NCI-H1694 treated with DMSO at 0.1 percent for 48 hours (cell line): ENCODE measurements around the gene STX10.

Experiments used
- DNase-seq: peaks from one replicate; lab custom pipeline; 2025; lab: John Stamatoyannopoulos, UW

The STX10 gene

DNA sequence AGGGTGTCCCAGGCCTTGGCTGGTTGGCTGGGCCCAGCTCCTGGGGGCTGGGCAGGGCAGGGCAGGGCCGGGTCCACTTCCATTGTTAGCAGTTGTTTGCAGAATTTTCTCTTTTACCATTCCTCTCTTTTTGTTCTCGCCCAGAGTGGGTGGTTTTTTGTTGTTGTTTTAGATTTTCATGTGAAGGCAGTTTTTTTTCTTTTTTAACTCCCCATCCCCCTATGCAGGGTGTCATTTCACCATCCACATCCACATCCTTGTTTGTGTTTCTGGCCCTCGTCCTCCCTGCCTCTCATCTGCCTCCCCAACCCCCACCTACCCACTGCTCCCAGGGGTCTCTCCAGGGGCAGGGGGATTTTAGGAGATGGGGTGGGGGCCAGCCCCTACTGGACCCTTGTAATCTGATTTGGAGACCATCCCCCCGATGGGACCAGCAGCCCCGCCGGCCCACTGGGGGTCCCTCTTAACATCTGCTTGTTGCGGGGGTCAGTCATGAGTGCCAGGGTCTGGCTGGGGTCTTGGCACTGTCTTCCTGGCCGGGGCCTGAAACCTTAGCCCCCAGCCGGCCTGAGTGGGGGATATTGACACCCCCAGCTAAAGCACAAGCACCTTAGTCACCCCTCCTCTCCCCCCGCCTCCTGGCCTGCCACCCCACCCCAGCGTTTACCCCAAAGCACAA is 10.4 kb downstream of the STX10 start:
- no peak for DNase-seq

DNA sequence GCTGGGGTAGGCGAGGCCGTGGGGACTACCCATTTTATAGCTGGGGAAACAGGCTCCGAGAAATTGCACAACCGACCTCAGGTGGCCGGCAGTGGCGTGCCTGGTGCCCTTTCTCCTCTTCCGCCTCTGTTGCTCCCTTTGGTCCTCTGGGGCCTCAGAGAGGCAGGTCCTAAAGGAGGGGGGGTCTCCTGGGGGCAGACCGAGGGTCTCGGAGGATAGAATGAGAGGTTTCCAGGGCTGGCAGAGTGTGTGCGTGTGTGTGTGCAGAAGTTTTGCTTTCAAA is 11.3 kb downstream of the STX10 start:
- no peak for DNase-seq

GRCh38 chr19:13138171-13138915 is 11.8 kb downstream of the STX10 start:
- DNase-seq: no peak

DNA sequence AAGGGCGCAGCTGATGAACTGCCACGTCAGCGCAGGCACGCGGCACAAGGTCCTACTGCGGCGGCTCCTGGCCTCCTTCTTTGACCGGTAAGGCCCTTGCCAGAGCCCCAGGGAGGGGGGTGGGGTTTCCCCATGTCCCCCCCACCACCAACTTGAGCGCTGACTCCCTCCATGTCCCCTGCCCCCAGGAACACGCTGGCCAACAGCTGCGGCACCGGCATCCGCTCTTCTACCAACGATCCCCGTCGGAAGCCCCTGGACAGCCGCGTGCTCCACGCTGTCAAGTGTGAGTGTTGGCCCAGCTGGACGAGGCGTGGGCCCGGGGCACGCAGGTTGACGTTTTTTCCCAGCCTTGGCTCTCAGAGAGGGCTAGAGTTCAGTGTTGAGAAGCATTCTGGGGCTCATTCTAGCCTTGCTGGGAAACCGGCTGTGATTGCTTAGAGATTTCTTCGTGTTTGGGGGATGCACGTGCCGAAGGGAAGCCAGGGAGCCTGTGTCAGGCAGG is 12.8 kb downstream of the STX10 start:
- no peak for DNase-seq

- no peak for DNase-seq
These were observed 14.8 kb downstream of the STX10 start for GRCh38 chr19:13135068-13136062.

DNA sequence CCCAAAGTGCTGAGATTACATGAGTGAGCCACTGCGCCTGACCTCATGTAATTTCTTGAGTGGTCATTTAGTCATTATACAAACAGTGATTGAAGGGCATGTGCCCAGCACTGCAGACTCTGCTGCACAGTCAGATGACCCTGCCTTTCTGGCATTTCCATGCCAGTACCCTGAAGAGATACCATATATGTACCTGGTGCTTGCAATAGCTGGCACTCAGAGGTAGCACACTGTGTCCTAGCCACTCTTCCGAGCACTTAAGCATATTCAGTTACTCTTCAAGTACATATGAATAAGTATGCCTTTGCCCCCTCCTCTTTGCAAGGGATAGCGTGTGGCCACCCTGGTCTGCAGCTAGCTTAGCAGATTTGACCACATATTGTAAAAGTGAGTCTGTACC is 15.5 kb downstream of the STX10 start:
- no peak for DNase-seq

DNA sequence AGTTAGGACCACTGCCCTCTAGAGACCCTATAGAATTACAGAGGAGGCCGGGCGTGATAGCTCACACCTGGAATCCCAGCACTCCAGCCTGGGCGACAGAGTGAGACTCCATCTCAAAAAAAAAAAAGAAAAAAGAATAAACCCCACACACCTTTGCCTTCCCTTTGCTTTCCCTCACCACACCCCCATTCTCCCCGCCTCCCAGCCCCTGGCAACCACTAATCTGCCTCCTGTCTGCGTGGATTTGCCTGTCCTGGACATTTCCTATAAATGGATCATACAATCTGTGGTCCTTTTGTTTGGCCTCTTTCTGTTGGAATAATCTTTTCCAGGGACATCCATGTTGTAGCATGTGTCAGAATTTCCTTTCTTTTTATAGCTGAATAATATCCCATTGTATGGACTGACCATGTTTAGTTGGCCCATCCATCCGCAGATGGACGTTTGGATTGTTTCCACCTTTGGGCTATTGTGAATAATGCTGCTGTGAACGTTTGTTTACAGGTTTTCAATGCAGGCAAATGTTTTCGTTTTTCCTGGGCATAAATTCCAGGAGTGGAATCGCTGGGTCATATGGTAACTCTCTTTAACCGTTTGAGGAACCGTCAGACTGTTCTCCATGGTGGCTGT is 16.8 kb downstream of the STX10 start:
- no peak for DNase-seq

GRCh38 chr19:13132471-13133180 is 17.5 kb downstream of the STX10 start:
- DNase-seq: no peak

DNA sequence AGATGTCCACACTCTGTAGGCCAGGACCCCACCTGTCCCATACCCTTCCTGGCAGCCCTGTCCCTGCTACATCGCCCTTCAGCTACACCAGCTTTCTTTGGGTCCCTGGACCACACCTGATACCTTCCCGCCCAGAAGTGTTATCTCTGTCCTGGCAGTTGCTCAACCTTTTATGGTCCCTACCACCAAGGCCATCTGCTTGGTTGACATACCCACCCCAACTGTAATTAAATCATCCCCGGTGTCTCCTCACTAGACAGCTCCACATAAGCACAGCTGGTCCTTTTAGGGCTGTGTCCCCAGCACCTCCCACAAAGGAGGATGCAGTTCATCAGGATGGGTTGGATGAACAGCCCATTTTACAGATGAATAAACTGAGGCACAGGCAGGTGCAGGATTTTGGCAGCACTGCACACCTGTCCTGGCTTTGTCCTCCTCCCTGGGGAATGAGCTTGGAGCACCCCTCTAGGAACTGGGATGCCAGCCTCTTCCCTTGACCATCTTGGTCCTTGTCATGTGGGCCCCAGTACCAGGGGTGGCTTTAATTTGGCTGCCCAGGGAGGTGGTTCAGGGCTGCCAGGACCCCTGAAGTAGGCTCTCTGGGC is 19.2 kb downstream of the STX10 start:
- no peak for DNase-seq

DNA sequence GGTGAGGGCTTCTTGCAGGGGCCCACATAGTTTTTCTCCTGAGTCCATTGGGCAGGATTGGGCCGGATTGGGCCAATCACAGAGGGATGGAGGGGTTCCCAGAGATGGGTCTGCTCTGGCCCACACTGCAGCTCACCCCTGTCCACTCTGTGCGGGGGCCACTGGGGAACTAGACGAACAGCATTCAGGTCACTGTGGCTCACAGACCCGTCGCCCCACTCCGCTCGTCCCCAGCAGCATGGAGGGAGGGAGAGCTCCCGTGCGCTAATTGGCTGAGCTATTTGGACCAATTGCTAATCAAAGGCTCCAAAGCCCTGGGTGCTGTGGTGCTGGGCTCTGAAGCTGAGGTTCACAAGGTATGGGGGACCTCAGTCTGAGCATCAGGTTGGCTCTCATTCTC is 20.8 kb downstream of the STX10 start:
- no peak for DNase-seq

GRCh38 chr19:13128583-13128982 is 21.6 kb downstream of the STX10 start:
- DNase-seq: no peak

- DNase-seq: no peak
These were observed 22.2 kb downstream of the STX10 start for GRCh38 chr19:13127811-13128575.

GRCh38 chr19:13127051-13127450 is 23.1 kb downstream of the STX10 start:
- DNase-seq: no peak

DNA sequence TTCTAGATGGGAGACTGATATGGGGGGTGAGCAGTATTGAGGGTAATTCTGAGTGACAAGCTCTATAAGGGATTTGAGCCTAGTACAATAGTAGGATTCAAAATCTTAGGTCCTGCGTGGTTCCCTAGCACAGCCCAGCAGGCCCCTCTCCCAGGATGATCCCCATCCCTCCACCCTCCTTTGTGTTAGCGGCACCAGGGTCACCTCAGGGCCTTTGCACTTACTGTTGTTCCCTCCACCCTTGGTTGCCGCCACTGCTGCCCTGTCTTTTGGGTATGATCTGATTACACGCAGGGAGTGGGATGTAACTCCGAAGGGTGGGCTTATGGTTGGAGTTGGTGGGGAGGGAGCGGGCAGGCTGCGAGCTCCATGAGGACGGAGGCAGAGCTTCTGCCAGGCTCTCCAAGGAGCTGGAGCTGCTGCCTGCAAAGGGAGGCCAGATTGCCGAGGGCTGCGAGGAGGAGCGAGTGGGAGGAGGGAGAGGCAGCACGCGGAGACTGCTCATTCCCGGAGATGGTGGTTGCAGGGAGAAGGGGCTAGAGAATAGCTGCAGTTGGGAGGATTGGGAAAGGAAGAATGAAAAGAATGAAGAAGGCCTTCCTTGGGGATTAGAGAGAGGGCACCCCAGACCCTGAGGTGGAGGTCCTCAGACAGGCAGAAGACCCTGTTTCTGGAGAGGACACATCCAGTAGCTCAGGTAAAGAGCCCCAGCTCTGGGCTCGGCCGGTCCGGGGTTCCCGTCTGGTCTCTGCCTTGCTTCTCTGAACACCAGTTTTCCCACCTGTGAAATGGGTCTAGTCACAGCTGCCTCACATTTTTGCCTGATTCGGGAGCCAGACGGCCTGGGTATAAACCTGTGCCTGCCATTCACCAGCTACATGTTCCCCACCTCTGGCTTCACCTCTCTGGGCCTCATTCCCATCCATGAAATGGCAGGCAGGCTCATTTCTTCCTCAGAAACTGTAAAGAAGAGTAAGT is 26.9 kb downstream of the STX10 start:
- no peak for DNase-seq

DNA sequence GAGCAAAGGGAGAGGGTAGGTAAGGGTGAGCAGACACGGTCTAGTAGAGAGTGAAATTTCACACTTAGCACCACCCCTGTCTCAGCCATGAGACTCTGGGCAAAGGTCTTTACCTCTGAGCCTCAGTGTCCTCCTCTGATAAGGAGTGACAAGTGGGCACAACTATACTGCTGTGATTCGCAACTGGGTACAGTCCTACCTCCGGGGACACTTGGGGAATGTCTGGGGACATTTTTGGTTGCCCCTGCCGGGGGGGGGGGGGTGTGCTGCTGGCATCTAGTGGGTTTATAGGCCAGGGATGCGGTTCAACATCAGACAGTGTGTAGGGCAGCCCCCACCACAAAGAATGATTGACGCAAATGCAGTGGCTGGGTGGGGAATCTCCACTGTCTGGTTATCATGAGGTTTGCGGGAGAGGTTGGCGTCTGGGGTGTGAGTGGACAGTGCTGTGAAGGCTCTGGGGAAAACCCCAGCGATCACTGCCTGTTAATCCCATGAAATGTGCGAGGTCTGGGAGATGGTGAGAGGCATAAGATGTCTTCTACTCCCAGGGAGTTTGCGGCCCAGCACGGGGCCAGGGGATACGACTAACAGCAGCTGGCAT is 27.8 kb downstream of the STX10 start:
- no peak for DNase-seq

- no peak for DNase-seq
These were observed 28.5 kb downstream of the STX10 start for GRCh38 chr19:13121551-13122274.

DNA sequence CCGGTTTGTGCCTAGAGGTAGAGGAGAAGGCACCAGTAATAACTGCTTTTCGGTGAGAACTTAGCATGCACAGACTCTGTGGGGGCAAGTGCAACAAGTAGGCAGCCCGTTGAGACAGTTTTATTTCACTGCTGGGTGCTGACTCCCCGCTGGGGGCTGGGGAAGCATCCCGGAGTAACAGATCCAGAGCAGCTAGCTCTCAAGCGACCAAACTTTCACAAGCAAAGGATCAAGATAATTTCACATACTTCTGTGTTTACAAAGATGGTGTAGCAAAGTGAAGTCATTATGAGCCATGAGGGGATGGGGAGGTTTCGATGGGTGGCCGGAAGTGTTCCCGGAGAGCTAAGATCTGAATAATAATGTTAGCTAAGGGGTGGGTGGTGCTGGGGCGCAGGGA is 29.4 kb downstream of the STX10 start:
- no peak for DNase-seq

GRCh38 chr19:13120031-13120430 is 30.1 kb downstream of the STX10 start:
- no peak for DNase-seq
